ENCODE results near the gene SLC40A1.

Gene SLC40A1

DNA sequence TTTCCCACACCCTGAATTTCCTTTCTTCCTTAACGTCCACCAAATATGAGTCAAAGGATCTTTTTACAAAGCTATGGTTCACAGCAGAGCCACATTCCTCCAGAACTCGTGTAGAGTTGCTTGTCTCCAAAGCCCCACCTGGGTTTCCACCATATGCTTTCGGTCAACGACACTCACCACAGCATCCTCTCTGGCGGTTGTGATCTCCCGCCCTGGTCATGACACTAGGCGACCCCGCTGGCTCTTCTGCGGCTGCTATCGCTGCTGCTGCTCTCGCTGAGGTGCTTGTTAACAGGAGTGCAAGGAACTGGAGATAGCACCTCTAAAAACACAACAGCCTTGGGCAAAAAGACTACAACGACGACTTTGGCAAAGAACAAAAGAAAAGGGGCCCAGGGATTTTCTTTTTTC lies 340 bp downstream of the SLC40A1 start:
- DNase-seq (ENCODE audit: insufficient read length), result peak; percentile 8
- no peak for TF ChIP-seq TAF1 (IDR thresholded peaks at IDR 0.05; ENCODE audit: borderline replicate concordance, low read depth, low read length)
- no peak for TF ChIP-seq POLR2AphosphoS5 (IDR thresholded peaks at IDR 0.05; ENCODE audit: low read depth, low read length)
- TF ChIP-seq POLR2A (IDR thresholded peaks at IDR 0.05; ENCODE audit: low read depth, low read length), result no peak
- FAIRE-seq, result no peak

DNA sequence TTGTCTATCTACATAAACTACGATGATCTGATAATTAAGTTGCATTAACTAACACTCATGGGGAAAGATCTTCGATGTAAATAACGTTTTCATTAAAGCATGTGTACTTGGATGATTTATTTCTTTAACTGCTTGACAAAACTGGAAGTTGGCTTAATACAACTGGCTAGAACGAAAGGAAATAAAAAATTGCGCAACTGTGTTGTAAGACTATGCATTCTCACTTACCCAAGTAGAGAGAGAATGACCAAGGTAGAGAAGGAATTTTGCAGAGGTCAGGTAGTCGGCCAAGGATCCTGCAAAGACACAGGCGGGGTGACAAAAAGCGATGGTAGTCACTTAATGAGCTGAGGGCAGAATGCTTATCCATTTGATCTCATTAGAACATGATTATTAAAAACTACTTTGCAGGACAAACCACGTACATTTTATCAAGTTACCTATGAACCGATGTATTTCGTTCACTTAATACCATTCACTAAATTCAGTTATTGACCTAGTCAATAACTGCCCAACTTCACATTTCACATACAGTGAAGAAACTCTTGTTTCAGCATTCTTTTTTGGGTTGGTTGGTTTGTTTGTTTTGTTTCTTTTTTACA lies 900 bp downstream of the SLC40A1 start:
- DNase-seq (ENCODE audit: insufficient read length), result no peak
- no peak for FAIRE-seq

DNA sequence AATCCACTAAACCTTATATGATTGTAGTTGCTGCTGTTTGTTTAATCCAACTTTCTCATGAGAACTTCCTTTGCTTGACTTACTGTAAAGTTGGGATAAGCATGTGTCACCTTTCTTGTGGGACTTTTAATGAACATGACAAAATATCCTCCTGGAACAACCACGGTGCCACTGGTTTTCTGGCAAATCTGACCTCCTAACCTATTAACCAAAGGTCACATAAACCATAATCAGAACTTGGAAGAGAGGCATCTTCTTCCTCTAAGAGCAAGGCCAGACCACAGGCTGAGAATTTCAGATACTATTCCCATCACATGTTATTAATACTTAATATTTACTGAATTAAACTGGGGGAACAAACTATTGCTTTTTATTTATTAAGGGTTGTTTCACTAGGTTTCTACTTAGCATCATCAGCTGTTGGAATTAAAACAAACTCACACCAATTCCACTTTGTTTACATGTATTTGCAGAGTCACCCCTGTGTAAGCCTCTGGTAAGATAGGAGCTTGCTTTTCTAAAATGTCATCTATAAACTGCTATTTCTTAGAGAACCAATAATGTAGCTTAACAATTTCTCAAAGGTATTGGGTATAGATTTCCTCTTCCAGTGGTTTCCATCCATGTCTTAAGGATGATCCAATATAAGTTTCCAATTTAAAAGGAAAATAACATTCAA lies 2.2 kb downstream of the SLC40A1 start:
- no peak for TF ChIP-seq POLR2AphosphoS5 (IDR thresholded peaks at IDR 0.05; ENCODE audit: low read depth, low read length)
- TF ChIP-seq TAF1 (IDR thresholded peaks at IDR 0.05; ENCODE audit: borderline replicate concordance, low read depth, low read length), result no peak
- no peak for TF ChIP-seq POLR2A (IDR thresholded peaks at IDR 0.05; ENCODE audit: low read depth, low read length)
- FAIRE-seq (no peak), DNase-seq (ENCODE audit: insufficient read length) (no peak)

More for the DNA sequence above, 900 bp downstream of the SLC40A1 start:
- no peak for TF ChIP-seq TAF1 (IDR thresholded peaks at IDR 0.05; ENCODE audit: borderline replicate concordance, low read depth, low read length)
- no peak for TF ChIP-seq POLR2A (IDR thresholded peaks at IDR 0.05; ENCODE audit: low read depth, low read length)
- TF ChIP-seq POLR2AphosphoS5 (IDR thresholded peaks at IDR 0.05; ENCODE audit: low read depth, low read length), result no peak

DNA sequence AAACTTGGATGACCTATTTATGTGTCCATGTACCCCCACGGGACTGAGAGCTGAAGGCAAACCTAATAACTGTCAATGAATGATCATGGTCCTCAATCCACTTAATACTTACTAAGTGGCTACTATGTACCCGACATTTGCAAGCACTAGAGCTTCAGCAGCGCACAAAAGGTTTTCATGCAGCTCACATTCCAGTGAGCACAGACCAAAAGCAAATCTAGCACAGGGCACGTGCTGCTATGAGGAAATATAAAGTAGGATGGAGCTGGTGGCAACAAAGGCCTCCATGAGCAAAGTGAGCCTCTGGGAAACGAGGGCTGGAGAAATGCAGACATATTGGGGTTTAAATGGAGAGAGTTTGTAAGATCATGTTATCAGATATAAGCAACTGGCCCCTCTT lies 3.5 kb downstream of the SLC40A1 start:
- FAIRE-seq, result no peak
- TF ChIP-seq TAF1 (IDR thresholded peaks at IDR 0.05; ENCODE audit: borderline replicate concordance, low read depth, low read length) (no peak), POLR2AphosphoS5 (IDR thresholded peaks at IDR 0.05; ENCODE audit: low read depth, low read length) (no peak), POLR2A (IDR thresholded peaks at IDR 0.05; ENCODE audit: low read depth, low read length) (no peak)

DNA sequence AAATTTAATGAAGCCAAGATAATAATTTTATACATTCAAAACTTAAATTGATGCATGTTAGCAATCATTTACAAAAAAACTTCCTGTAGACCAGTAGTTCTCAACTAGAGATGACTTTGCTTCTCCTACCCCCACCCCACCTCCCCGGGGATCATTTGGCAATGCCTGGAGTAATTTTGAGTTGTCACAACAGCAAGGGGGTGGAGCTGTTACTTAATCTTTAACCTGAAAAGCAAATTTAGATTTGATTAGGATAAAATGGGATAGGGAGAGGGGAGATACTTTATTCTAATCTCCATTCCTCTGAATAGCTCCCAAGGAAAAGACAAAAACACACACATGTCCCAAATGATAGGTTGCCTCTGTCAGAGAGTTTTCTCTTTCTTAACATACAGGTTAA lies 4.2 kb downstream of the SLC40A1 start:
- no peak for TF ChIP-seq POLR2AphosphoS5 (IDR thresholded peaks at IDR 0.05; ENCODE audit: low read depth, low read length)
- no peak for TF ChIP-seq TAF1 (IDR thresholded peaks at IDR 0.05; ENCODE audit: borderline replicate concordance, low read depth, low read length)
- TF ChIP-seq POLR2A (IDR thresholded peaks at IDR 0.05; ENCODE audit: low read depth, low read length), result no peak
- no peak for FAIRE-seq
- DNase-seq (ENCODE audit: insufficient read length), result no peak

More for the DNA sequence above, 3.5 kb downstream of the SLC40A1 start:
- no peak for DNase-seq (ENCODE audit: insufficient read length)

DNA sequence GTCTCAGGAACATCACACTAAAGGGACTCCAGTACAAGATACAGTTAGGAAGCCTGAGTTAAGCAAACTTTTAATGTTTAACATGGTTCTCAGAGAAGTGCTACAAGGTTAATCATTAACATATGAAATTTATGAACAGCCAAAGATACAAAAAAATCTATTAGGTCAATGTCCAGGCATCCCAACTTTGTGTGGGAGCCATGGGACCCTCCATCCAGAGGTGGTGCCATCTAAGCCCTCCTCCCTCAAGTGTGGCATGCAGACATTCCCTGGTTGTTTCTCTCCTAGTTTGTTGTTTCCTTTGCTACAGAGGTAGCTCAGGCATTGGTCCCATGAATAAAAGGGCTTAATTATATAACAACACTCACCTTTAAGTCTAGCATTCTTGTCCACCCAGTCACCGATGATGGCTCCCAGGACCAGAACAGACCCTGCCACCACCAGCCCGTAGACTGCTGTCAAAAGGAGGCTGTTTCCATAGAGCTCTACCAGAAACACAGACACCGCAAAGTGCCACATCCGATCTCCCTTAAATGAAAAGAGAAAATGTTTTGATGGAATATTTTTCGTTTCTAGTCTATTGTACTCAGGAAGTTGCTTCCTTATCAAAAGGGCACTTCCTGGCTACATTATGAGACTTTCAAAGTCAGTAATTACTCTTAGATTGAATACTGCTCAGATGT lies 5.7 kb downstream of the SLC40A1 start:
- TF ChIP-seq POLR2A (IDR thresholded peaks at IDR 0.05; ENCODE audit: low read depth, low read length) (no peak), POLR2AphosphoS5 (IDR thresholded peaks at IDR 0.05; ENCODE audit: low read depth, low read length) (no peak), TAF1 (IDR thresholded peaks at IDR 0.05; ENCODE audit: borderline replicate concordance, low read depth, low read length) (no peak)
- DNase-seq (ENCODE audit: insufficient read length) (no peak), FAIRE-seq (no peak)

DNA sequence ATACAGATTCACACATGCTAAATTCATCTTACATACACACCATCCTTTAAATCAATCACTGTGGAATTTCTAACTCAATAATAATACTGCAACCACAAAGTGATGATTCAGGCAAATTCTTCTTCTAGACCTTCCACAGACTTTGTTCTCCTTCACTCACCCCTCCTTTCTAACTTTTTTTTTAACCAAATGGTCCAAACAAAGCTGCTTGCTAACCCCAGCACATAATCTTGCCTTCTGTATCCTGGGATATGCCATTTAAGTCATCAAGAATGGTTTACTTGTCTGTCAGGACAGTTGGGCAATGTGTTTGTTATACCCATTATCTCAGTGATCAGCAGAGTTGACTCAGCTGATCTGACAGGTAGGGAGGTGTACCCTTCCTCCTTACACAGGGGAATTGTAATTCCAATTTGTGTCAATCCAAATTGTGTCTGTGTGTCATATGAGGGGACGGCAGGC lies 10.0 kb downstream of the SLC40A1 start:
- no peak for TF ChIP-seq POLR2AphosphoS5 (IDR thresholded peaks at IDR 0.05; ENCODE audit: low read depth, low read length)
- no peak for TF ChIP-seq TAF1 (IDR thresholded peaks at IDR 0.05; ENCODE audit: borderline replicate concordance, low read depth, low read length)
- TF ChIP-seq POLR2A (IDR thresholded peaks at IDR 0.05; ENCODE audit: low read depth, low read length), result no peak
- FAIRE-seq, result no peak
- no peak for DNase-seq (ENCODE audit: insufficient read length)

DNA sequence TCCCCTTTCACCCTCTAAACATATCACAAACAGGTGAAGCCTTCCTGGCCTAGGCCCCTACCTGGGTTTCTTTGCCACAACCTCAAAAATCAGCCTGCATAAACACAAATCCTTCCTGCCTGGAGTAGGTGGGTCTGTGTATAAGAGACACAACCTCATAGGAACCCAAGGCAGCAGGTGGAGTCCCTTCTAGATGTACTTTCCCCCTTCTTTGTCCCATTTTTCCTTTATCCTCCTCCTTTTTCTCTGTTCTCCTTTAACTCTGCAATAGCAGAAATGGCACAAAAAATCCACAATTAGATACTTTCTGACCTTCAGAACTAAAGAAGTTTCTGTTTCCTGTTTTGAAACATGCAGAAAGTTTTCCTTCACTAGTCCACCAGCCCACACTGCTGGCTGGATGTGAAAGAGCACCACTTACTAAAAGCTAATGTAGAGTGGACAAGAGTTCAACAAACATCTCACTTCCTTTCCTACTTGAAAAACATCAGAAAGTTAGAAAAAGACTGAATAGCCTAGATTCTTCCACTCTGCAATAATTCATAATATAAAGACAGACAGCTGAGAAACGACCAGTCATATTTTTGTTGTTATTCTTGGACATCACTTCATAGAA lies 11.2 kb downstream of the SLC40A1 start:
- TF ChIP-seq POLR2A (IDR thresholded peaks at IDR 0.05; ENCODE audit: low read depth, low read length) (no peak), TAF1 (IDR thresholded peaks at IDR 0.05; ENCODE audit: borderline replicate concordance, low read depth, low read length) (no peak), POLR2AphosphoS5 (IDR thresholded peaks at IDR 0.05; ENCODE audit: low read depth, low read length) (no peak)
- DNase-seq (ENCODE audit: insufficient read length) (no peak), FAIRE-seq (peak; percentile 40)

DNA sequence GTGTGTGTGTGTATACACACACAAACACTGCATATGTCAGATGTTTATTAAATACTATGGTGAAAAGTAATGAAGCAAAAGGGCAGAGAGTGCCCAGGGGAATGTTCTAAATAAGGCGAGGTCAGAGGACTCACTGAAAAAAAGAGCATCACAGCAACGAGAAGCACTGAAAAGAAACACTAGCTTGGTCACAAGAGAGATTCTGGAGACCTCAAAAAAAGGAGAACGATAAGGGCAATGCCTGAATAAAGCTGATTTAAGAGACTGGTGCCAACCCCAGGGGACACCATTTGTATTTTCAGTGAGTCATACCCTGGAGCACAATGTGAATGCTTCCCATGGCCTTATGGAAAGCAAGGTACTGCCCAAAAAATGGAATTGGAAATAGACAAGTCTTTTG lies 14.5 kb downstream of the SLC40A1 start:
- no peak for FAIRE-seq
- DNase-seq (ENCODE audit: insufficient read length), result no peak
- TF ChIP-seq POLR2AphosphoS5 (IDR thresholded peaks at IDR 0.05; ENCODE audit: low read depth, low read length), result no peak
- TF ChIP-seq TAF1 (IDR thresholded peaks at IDR 0.05; ENCODE audit: borderline replicate concordance, low read depth, low read length), result no peak
- no peak for TF ChIP-seq POLR2A (IDR thresholded peaks at IDR 0.05; ENCODE audit: low read depth, low read length)

DNA sequence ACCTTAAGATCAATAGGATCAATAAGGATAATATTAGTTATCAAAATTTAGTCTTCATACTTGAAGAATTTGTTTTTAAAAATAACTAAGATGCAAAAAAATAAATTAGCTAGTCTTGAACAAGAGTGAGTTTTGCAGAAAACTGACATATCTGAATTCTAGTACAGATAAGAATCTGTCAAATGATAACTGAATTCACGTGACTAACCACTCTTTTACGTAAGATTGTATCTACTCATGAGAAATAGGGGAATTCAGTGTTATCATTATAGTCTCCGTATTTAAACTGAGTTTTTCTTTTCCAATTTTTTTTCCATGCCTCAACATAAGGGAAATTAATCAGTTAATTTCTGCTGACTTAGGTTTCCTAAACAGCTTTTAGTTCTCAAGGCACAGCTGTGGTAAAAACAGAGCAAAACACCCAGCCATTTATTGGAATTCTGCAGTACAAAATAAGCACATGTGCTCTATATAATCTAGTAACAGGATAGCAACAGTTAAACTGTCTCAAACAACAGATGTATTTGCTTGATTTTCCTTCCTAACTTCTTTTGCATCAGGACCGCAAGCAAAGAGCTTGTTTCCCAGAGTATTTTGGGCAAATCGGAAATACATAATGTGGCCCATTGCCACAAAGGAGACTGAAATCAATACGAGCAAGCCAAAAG lies 19.1 kb downstream of the SLC40A1 start:
- DNase-seq (ENCODE audit: insufficient read length) (no peak), FAIRE-seq (no peak)
- no peak for TF ChIP-seq POLR2A (IDR thresholded peaks at IDR 0.05; ENCODE audit: low read depth, low read length)
- TF ChIP-seq POLR2AphosphoS5 (IDR thresholded peaks at IDR 0.05; ENCODE audit: low read depth, low read length), result no peak
- no peak for TF ChIP-seq TAF1 (IDR thresholded peaks at IDR 0.05; ENCODE audit: borderline replicate concordance, low read depth, low read length)

DNA sequence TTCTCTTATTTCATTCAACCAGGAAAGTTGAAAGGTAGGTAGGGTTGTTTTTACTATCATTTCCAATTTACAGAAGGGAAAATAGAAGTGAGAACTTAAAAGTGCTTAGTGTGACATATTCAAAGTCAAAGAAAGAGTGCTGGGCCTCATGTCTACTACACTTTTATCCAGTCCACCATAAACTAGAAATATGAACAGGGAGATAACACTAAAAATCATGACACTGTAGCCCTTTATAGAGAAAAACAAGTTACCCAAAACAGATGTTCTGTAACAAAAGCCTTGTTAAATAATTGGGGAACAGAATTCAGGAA lies 20.4 kb downstream of the SLC40A1 start:
- FAIRE-seq, result no peak
- no peak for DNase-seq (ENCODE audit: insufficient read length)
- TF ChIP-seq TAF1 (IDR thresholded peaks at IDR 0.05; ENCODE audit: borderline replicate concordance, low read depth, low read length) (no peak), POLR2AphosphoS5 (IDR thresholded peaks at IDR 0.05; ENCODE audit: low read depth, low read length) (no peak), POLR2A (IDR thresholded peaks at IDR 0.05; ENCODE audit: low read depth, low read length) (no peak)
